A673 (cell line): ENCODE data around the gene SCARF1. TPM values are rescaled to one million over a fixed set of nuclear protein-coding genes. Genes with fewer than 3 reads are reported as not detected.

Experiments used
- BruUV-seq: library from RNA; stranded (reverse); fragments of 400-500 nt; replicated peaks from 2 replicates; lab custom pipeline; 2021; lab: Mats Ljungman, UMichigan
- CTCF ChIA-PET: fragments of 300-600 bp; sonication (Branson Sonifier 250); formaldehyde crosslinking; loops from one replicate; lab custom pipeline; 2022; ENCODE audit warnings: antibody characterized with exemption; lab: Charles Lee
- POLR2A ChIA-PET: fragments of 300-600 bp; sonication (Branson Sonifier 250); formaldehyde crosslinking; loops from one replicate; lab custom pipeline; 2022; ENCODE audit warnings: antibody characterized with exemption; ENCODE audit not compliant: low non-redundant PET; lab: Charles Lee
- DNase-seq: peaks from one replicate; pipeline ENCODE4 v3.0.0-alpha.2; 2015; ENCODE audit warnings: low spot score
- H3K27ac ChIP-seq: fragments of 200-600 bp; sonication (generic); 2 replicates; pipeline ENCODE4 v1.5.1; 2016; ENCODE audit warnings: mixed run types, low read depth, mild to moderate bottlenecking, mixed read lengths, antibody characterized with exemption, low read length; ENCODE audit not compliant: poor library complexity, severe bottlenecking
- H3K27me3 ChIP-seq: fragments of 200-600 bp; sonication (generic); replicated peaks from 2 replicates; pipeline ENCODE4 v1.6.1; 2017; ENCODE audit warnings: mixed run types, low read depth, mild to moderate bottlenecking, mixed read lengths, antibody characterized with exemption, low read length; ENCODE audit not compliant: insufficient read depth, poor library complexity
- H3K36me3 ChIP-seq: fragments of 200-600 bp; sonication (generic); 2 replicates; pipeline ENCODE4 v1.6.1; 2016; ENCODE audit warnings: mixed run types, mild to moderate bottlenecking, mixed read lengths, antibody characterized with exemption, low read length; ENCODE audit not compliant: insufficient read depth, poor library complexity, severe bottlenecking
- H3K4me1 ChIP-seq: fragments of 200-600 bp; sonication (generic); 2 replicates; pipeline ENCODE4 v1.6.1; 2017; ENCODE audit warnings: mixed run types, mild to moderate bottlenecking, mixed read lengths, antibody characterized with exemption, low read length; ENCODE audit not compliant: insufficient read depth, poor library complexity, severe bottlenecking
- H3K4me3 ChIP-seq: fragments of 200-600 bp; sonication (generic); 2 replicates; pipeline ENCODE4 v1.5.1; 2016; ENCODE audit warnings: low read depth, mixed run types, mild to moderate bottlenecking, mixed read lengths, low read length; ENCODE audit not compliant: poor library complexity, severe bottlenecking
- H3K9me3 ChIP-seq: fragments of 200-600 bp; sonication (generic); 2 replicates; pipeline ENCODE4 v1.6.1; 2016; ENCODE audit warnings: mixed run types, low read depth, mild to moderate bottlenecking, mixed read lengths, antibody characterized with exemption, low read length; ENCODE audit not compliant: poor library complexity, severe bottlenecking
- CTCF ChIP-seq: fragments of 300-800, 200-600 bp; sonication (generic); conservative IDR thresholded peaks from 2 replicates; pipeline ENCODE4 v1.5.1; 2017; ENCODE audit warnings: low read depth, mild to moderate bottlenecking, antibody characterized with exemption, low read length, moderate library complexity, mixed read lengths
- EZH2 ChIP-seq: fragments of 200-600 bp; sonication (generic); IDR thresholded peaks from 2 replicates; pipeline ENCODE4 v1.6.1; 2017; ENCODE audit warnings: borderline replicate concordance, low read depth, mild to moderate bottlenecking, mixed read lengths, antibody characterized with exemption, low read length; ENCODE audit not compliant: poor library complexity, severe bottlenecking
- intact Hi-C: fragments of 100-400 bp; cut with micrococcal nuclease; formaldehyde crosslinking; loops from one replicate; pipeline ENCODE4 v1.10.0; 2022; ENCODE audit not compliant: unreplicated experiment
- total RNA-seq: library from RNA; stranded (reverse); gene quantifications from 2 replicates; pipeline ENCODE4 v1.2.3, GENCODE V29; 2021

SCARF1 gene
- total RNA-seq, 1 experiment from 2014 or later = not detected

DNA sequence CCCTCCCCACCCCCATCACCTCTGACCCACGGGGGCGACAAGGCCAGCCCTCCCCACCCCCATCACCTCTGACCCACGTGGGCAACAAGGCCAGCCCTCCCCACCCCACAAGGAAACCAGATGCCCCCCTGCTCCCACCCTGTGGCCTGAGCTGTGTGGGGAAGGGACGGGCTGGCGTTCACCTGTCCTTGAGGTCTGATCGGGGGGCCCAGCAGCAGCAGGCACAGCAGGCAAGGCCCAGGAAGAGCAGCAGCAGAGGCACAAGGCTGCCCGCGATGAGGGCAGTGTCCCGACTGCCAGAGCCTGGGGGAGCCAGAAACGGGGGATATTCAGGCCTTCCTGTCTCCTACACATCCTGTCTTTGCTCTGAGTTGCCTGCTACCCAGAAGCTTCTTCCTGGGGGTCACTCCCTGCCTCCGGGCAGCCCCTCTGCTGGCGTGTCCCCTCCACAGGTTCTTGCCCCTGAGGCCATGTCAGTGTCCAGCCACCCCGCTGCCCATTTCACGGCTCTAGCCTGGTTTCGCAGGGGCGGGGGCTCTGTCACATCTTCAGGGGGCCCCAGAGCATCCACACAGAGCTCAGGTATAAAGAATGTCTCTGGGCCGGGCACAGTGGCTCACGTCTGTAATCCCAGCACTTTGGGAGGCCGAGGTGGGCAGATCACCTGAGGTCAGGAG is 6.8 kb downstream of the SCARF1 start:
- TF ChIP-seq CTCF (no peak), EZH2 (no peak)
- Histone ChIP-seq H3K4me1 (no peaks in the 10 kb centered on the region), H3K9me3 (no peaks in the 10 kb centered on the region), H3K36me3 (no peaks in the 10 kb centered on the region), H3K27ac (no peak overlapping the region), H3K27me3 (no peaks in the 10 kb centered on the region), H3K4me3 (no peak overlapping the region)
- ChIA-PET CTCF (no interaction called here), POLR2A (no interaction called here)
- intact Hi-C loops = no loop called here
- no peak for DNase-seq
- no TSS peak for BruUV-seq

DNA sequence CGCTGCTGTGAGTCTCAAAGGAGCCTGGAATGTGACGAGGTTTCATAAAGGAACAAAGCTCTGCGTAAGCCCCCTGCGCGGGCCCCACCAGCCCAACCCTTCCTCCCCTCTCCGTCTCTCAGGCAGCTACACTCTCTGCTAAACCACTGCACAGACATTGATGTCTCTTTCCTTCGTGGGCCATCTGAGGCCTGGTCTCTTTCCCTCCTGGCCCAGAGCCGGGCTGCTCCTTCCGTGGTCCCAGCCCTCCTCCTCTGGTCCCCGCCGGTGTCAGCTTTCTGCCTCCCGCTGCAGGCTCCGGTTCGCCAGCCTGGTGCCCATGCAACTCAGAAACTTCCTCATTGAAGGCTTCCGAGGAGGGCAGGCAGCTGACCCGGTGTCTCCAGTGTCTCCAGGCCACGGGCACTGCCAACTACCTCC is 7.4 kb downstream of the SCARF1 start:
- BruUV-seq = no TSS peak
- H3K27me3 ChIP-seq = no peaks in the 10 kb centered on the region
- no peaks in the 10 kb centered on the region for H3K4me1 ChIP-seq
- TF ChIP-seq CTCF = no peak
- TF ChIP-seq EZH2 = no peak
- H3K27ac ChIP-seq = no peak overlapping the region
- ChIA-PET POLR2A (no interaction called here), CTCF (no interaction called here)
- DNase-seq = no peak
- intact Hi-C loops = no loop called here
- H3K36me3 ChIP-seq = no peaks in the 10 kb centered on the region
- no peaks in the 10 kb centered on the region for H3K9me3 ChIP-seq
- no peak overlapping the region for H3K4me3 ChIP-seq

DNA sequence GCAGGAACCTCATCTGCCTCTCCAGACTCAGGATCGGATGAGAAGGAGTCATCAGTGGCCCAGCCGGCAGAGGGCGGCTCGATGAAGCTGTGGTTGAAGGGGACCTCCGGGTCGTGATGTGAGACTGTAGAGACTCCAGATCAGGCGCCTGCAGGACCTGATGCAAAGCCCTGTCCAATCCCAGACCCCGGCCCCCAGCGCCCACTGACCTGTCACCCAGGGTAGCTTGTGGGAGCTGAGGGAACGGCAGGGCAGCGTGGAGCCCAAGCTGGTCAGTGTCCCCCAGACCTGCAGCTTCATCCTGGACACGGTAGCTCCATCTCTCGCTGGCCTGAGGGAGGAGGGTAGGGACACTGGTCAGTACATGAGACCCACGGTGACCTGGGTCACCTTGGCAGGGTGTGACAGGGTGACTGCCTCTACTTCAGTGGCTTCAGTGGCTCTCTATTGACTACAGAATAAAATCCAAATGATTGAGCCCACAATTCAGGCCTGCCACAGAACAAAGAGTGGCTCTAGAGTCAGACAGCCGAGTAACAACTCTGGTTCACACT is 8.7 kb downstream of the SCARF1 start:
- no peak overlapping the region for H3K27ac ChIP-seq
- no peak for DNase-seq
- H3K4me3 ChIP-seq = no peak overlapping the region
- no peaks in the 10 kb centered on the region for H3K27me3 ChIP-seq
- BruUV-seq = no TSS peak
- no peaks in the 10 kb centered on the region for H3K9me3 ChIP-seq
- intact Hi-C loops = no loop called here
- no peaks in the 10 kb centered on the region for H3K4me1 ChIP-seq
- ChIA-PET POLR2A (no interaction called here), CTCF (no interaction called here)
- H3K36me3 ChIP-seq = no peaks in the 10 kb centered on the region
- no peak for TF ChIP-seq CTCF
- no peak for TF ChIP-seq EZH2
